NCI-H2171 (cell line): Measurements from ENCODE around the gene FBXO5.
A peak's percentile ranks its signal among the peaks of the same experiment; 100 is the strongest.
"Not testable (repeated sequence)": the region's sequence is repeated elsewhere in the genome, so short reads cannot be mapped to it uniquely, and the experiment has no call there.

Experiments
- DNase-seq: peaks from one replicate; lab custom pipeline; 2025; lab: John Stamatoyannopoulos, UW

The FBXO5 gene, protein sequence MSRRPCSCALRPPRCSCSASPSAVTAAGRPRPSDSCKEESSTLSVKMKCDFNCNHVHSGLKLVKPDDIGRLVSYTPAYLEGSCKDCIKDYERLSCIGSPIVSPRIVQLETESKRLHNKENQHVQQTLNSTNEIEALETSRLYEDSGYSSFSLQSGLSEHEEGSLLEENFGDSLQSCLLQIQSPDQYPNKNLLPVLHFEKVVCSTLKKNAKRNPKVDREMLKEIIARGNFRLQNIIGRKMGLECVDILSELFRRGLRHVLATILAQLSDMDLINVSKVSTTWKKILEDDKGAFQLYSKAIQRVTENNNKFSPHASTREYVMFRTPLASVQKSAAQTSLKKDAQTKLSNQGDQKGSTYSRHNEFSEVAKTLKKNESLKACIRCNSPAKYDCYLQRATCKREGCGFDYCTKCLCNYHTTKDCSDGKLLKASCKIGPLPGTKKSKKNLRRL

GRCh38 chr6:152982904-152983636 is at the start of gene FBXO5:
Gene FBXO5, minus strand, starts transcription at chr6:152983041. Its CDS starts 82 bp downstream, at chr6:152982959.
- DNase-seq: peak; percentile 96

GRCh38 chr6:153032255-153032882 is 49.5 kb upstream of the FBXO5 start:
- no peak for DNase-seq

GRCh38 chr6:153031335-153031955 is 48.6 kb upstream of the FBXO5 start:
- DNase-seq: no peak

- no peak for DNase-seq
Measured at GRCh38 chr6:153028963-153029362, 46.1 kb upstream of the FBXO5 start.

GRCh38 chr6:153028286-153028685 is 45.4 kb upstream of the FBXO5 start:
- DNase-seq: no peak

GRCh38 chr6:153027480-153027879 is 44.6 kb upstream of the FBXO5 start:
- no peak for DNase-seq

DNA sequence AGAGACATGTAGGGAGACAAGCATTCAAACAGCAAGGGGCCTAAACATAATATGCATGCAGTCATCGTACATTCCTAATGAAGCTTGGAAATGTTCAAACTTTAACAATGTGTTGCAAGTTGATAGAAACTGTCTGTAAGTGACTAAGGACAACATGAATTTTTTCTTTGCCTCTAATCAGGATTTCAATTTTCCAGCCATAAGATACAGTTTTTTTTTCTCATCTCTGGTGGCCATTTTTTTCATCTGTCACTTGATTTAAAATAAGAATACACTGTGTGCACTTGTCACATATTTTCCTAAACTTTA is 41.8 kb upstream of the FBXO5 start:
- DNase-seq: no peak

DNA sequence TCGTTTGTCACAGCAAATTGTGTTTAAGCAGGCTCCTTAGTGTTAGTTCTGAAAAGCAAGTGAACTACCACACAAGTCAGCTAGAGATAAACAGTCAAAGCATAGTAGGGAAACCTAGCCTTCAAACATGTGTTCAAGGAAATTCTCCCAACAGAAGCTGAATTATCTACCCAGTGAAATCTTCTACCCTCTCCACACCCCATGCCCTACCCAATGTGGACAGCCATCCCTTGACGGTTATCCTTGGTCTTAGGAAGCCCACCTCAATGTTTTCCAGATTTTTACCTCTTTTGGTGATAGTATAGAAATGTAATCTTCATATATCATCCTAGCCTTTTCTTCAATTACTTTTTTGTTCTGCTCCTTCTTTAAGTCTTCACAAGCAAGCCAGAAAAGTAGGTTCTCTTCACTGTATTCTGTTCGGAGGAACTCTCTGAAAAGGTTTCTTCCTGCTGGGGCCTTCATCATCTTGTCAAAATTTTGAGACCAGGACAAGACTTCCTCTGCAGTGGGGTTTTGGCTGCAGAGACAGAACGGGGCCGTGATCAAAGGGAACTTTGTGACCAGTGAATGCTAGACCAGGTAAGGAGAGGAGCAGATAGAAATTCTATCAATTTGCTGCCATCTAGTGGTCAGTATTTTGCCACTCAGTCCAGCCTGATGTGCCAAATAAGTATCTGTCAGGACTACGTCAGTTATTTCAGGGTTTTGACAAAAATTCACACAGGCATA is 41.3 kb upstream of the FBXO5 start:
- DNase-seq: peak; percentile 29

DNA sequence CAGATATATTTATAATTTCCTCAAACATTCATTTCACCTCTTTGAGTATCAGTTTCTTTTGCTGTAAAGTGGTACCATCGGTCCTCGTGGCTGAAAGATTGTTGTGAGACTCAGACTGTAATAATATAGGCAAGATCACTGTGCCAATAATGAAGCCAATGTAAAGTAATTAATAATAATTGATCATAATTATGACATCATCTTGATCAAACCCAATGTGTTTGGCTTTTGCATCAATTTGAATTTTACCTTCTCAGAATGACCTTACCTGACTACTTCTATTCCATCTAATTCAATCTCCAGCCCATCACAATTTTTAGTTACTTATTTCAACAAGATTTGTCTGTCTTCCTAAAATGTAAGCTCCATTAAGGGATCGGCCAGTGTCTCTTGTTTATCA is 35.5 kb upstream of the FBXO5 start:
- no peak for DNase-seq

- no peak for DNase-seq
Measured at GRCh38 chr6:153016846-153017245, 34.0 kb upstream of the FBXO5 start.

DNA sequence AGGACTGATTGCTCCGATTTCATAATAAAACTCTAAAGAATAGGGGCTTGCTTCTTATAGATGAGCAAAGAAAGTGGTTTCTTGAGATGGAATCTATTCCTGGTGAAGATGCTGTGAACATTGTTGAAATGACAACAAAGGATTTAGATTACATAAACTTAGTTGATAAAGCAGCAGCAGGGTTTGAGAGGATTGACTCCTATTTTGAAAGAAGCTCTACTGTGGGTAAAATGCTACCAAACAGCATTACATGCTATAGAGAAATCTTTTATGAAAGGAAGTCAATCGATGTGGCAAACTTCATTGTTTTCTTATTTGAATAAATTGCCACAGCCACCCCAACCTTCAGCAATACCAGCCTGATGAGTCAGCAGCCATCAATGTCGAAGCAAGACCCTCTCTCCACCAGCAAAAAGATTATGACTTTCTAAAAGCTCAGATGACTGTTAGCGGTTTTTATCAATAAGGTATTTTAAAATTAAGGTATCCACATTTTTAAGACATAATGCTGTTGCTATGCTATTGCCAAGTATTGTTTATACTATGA is 32.3 kb upstream of the FBXO5 start:
- no peak for DNase-seq

GRCh38 chr6:153013438-153013837 is 30.6 kb upstream of the FBXO5 start:
- no peak for DNase-seq

GRCh38 chr6:153012856-153013255 is 30.0 kb upstream of the FBXO5 start:
- DNase-seq: no peak

GRCh38 chr6:153003366-153003690 is 20.5 kb upstream of the FBXO5 start:
- DNase-seq: no peak

DNA sequence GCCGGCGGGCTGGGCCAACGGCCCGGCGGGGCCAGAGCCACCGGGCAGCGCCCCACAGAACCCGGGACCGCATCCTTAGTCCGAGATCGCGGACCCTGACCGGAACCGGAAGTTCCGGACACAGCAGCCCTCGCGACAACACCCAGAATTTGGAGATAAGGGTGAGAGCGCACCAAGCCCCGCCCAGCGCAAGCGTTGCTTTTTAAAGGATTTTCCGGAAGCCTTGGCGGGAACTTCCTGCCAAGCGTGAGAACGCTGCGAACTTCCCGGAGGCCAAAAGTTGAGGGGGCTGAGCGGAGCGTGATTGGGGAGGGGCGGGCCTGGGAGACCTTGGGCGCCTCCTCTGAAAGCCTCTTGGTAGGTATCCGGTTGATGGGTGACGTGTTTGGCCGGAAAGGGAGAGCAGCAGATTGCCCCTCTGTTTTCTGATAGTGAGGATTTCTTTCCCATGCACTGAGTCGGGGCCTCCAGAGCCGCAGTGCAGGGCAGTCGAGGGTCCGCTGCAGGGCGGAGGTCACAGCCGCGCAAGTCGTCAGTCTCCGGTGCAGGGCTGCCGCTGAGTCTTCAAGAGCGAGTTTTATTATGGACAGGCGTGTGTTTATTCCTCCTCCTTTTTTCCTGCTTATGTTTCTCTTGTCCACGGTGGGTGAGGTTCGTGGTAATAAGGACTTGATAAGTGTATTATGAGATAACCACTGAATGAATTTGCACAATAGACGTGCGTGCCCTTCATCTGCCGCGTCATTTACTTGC is 19.9 kb upstream of the FBXO5 start, which contains the start of gene MTRF1L:
Gene MTRF1L (minus strand): TSS at position 97 of the 753 bp plus-strand sequence. CDS start 24 bp downstream, at position 73.
- peak; percentile 95 for DNase-seq

DNA sequence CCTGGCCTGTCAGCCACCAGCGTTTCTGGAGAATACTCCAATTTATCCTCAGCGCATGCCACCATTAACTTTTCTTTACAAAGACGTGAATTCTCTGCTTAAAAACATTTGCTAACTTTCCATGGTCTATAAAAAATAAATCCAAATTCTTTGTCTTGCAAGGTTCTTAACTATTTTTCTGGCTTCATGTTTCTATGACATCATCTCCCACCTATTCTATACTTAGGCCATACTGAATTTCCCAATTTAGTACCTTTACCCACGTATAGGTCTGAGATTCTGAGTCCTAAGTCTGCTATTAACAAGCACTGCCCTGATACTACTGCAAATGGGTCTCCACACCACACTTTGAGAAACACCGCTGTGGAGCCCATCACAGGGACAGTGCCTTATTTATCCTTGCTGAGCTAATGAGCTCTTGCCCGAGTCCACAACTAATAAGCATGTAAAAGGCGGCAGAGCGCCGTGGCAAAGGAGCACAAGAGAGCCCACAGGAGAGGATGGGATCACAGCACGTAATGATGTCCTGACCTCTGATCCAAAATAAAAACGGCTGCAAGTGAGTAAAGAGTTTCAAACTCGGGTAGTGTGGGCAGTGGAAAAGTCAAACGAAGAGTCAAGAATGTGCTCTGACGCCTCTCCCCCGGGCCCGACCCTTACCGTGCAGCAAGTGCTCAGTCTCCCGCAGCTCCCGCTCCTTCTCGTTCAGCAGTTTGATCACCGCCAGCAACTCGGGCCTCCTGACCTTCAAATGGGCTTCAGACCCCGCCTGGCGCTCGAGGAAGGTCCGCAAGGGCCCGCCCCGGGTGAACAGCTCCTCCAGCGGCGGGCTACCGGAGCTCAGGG is 19.1 kb upstream of the FBXO5 start:
- no peak for DNase-seq

DNA sequence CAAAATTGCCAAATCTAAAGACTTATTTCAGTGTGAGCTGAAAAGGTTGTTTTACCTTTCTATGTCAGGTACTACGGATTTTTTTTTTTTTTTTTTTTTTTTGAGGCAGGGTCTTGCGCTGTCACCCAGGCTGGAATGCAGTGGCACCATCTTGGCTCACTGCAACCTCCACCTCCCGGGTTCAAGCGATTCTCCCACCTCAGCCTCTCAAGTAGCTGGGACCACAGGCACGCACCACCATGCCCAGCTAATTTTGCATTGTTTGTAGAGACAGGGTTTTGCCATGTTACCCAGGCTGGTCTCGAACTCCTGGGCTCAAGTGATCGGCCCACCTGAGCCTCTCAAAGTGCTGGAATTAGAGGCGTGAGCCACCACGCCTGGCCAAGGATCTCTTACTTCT is 17.9 kb upstream of the FBXO5 start:
- DNase-seq: not testable (repeated sequence)

- no peak for DNase-seq
Measured at GRCh38 chr6:153000243-153000642, 17.4 kb upstream of the FBXO5 start.

DNA sequence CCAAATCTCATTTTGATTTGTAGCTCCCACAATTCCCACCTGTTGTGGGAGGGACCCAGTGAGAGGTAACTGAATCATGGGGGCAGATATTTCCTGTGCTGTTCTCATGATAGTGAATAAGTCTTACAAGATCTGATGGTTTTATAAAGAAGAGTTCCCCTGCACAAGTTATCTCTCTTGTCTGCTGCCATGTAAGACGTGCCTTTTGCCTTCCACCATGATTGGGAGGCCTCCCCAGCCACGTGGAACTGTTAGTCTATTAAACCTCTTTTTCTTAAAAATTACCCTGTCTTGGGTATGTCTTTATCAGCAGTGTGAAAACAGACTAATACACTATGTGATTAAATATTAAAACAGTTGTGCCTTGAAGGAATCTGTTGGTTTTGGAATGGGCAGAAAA is 16.7 kb upstream of the FBXO5 start:
- not testable (repeated sequence) for DNase-seq

DNA sequence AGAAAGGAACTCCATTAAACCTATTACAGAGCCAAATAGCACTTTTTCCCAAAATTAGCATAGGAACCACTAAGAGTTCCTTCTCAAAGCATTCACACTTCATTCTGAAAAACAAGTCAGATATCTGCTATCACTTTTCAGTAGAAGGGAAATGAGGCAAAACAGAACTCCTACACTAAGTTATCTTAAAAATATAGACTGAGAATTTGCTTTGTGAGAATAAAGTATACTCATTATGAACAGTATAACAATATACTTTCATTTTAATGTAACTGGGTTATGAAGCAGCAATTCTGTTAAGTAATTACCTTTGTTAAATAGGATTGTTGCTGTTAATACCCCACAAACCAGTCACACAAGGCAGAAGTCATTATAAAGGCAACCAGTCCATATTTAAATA is 11.0 kb upstream of the FBXO5 start:
- DNase-seq: no peak
